D721Med (cell line): ENCODE data around the gene SLC22A5.
"Not testable (repeated sequence)": the region's sequence is repeated elsewhere in the genome, so short reads cannot be mapped to it uniquely, and the experiment has no call there.

Source experiments
- DNase-seq: peaks from one replicate; pipeline ENCODE4 v3.0.0; 2011; ENCODE audit warnings: low spot score; ENCODE audit not compliant: insufficient read length
- FAIRE-seq: peaks from 2 replicates; lab custom pipeline; 2011; peaks lifted over from hg19 to GRCh38; lab: Jason Lieb, UNC
- CTCF ChIP-seq: IDR thresholded peaks from 2 replicates; pipeline ENCODE4 v1.5.1; 2012; ENCODE audit warnings: mild to moderate bottlenecking, control low read depth; ENCODE audit not compliant: insufficient read depth; ENCODE audit errors: missing control alignments

SLC22A5 gene

GRCh38 chr5:132391870-132392269 lies 22.4 kb downstream of the SLC22A5 start:
- TF ChIP-seq CTCF, result no peak
- no peak for DNase-seq
- FAIRE-seq, result no peak

GRCh38 chr5:132392411-132392810 lies 22.9 kb downstream of the SLC22A5 start:
- FAIRE-seq (no peak), DNase-seq (no peak)
- TF ChIP-seq CTCF, result no peak

DNA sequence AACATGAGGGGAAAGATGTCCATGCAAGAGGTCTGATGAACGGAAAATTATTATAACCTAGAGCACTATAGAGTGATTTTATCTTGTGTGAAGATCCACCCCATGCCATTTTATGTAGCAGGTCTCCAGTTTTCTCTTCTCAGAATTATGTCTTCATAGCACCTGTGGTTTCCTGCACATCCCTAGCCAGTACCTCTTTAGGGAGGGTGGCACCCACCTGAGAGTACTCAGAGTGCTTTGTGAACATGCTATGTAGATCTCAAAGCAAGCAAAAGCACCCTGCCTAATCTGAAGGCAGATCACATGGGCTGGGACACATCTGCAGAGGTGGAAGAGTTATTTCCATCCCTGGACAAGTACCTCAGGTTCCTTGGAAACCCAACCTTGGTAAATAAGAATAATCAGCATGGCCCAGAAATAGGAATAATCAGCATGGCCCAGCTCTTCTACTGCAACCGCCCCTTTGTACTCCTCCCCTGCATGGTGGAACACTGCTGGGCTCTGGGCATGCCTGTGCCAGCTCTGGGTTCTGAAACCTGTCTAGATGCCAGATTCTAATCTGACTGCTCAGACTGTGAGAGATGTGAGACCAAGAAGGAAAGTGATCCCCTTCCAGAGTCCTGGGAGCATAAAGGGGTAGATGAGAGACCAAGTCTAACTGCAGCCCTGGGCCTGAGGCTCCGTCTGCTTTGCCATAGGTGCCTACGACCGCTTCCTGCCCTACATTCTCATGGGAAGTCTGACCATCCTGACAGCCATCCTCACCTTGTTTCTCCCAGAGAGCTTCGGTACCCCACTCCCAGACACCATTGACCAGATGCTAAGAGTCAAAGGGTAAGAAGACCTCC lies 23.7 kb downstream of the SLC22A5 start:
- no peak for TF ChIP-seq CTCF
- FAIRE-seq, result no peak
- DNase-seq, result no peak

DNA sequence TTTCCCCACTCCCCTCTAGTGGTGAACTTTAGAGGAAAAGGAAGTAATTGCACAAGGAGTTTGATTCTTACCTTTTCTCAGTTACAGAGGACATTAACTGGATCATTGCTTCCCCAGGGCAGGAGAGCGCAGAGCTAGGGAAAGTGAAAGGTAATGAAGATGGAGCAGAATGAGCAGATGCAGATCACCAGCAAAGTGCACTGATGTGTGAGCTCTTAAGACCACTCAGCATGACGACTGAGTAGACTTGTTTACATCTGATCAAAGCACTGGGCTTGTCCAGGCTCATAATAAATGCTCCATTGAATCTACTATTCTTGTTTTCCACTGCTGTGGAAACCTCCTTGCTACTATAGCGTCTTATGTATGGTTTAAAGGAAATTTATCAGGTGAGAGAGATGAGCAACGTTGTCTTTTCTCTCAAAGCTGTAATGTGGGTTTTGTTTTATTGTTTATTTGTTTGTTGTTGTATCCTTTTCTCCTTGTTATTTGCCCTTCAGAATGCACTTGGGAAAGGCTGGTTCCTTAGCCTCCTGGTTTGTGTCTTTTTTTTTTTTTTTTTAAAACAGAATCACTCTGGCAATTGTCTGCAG lies 25.3 kb downstream of the SLC22A5 start:
- no peak for DNase-seq
- no peak for TF ChIP-seq CTCF
- no peak for FAIRE-seq

DNA sequence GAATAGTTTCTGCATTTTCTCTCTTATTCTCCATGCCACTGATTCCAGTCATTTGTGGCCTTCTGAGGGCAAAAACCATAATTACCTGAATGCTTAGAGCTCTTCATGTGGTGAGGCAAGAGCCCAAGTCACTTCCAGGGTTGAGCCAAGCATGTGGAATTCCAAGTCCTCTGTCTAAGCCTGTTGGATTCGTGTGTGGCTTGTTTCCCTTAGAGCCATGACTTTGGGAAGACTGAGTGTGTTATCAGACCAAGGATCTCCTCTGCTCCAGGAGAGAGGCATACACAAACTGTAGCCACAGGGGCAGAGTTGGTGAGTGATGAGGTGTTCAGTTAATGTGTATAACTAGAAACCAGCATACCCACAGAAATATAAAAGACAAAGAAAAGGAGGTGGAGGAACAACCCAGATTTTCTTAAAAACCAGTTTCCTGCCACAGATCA lies 27.1 kb downstream of the SLC22A5 start:
- no peak for FAIRE-seq
- no peak for TF ChIP-seq CTCF
- DNase-seq, result no peak

DNA sequence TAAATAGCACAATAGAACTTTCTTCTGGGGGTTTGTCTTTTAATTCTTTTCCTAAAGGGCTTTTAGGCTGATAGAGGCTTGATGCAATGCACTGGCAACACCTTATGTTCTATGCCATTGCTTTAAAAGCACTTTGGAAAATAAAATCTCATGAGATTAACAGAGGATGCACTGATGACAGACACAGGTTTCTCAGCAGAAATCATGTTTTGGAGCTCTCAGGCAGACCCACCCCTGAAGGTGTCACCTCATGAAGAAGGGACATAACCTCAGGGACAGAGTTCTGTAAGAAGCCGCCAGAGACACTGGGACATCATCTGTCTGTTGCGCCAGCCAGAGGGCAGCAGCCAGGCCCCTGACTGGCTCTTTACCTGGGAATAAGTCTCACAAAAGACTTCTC lies 27.7 kb downstream of the SLC22A5 start:
- FAIRE-seq (no peak), DNase-seq (no peak)
- TF ChIP-seq CTCF, result no peak

DNA sequence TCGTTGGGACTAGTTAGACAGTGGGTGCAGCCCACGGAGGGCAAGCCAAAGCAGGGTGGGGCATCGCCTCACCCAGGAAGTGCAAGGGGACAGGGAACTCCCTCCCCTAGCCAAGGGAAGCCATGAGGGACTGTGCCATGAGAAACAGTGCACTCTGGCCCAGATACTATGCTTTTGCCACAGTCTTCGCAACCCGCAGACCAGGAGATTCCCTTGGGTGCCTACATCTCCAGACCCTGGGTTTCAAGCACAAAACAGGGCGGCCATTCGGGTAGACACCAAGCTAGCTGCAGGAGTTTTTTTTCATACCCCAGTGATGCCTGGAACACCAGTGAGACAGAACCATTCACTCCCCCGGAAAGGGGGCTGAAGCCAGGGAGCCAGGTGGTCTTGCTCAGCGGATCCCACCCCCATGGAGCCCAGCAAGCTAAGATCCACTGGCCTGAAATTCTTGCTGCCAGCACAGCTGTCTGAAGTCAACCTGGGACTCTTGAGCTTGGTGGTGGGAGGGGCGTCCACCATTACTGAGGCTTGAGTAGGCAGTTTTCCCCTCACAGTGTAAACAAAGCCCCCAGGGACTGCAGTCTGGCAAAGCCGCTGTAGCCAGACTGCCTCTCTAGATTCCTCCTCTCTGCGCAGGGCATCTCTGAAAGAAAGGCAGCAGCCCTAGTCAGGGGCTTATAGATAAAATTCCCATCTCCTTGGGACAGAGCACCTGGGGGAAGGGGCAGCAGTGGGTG lies 28.6 kb downstream of the SLC22A5 start:
- not testable (repeated sequence) for FAIRE-seq

GRCh38 chr5:132404041-132404440 lies 34.5 kb downstream of the SLC22A5 start:
- not testable (repeated sequence) for DNase-seq, FAIRE-seq

More for the DNA sequence above, 28.6 kb downstream of the SLC22A5 start:
- DNase-seq, result not testable (repeated sequence)
